HEK293 (cell line): Measurements from ENCODE around the gene CHD5.

Source experiments
- CTCF ChIA-PET: fragments of 350-600 bp; formaldehyde crosslinking; extraction: SDS; loops from one replicate; lab custom pipeline; 2021; ENCODE audit warnings: antibody characterized with exemption; lab: Yijun Ruan, JAX
- POLR2A ChIA-PET: fragments of 300-600 bp; formaldehyde crosslinking; extraction: SDS; loops from one replicate; lab custom pipeline; 2020; ENCODE audit warnings: antibody characterized with exemption, inconsistent platforms; lab: Yijun Ruan, JAX
- H3K27ac ChIP-seq: fragments of 200-500 bp; sonication (Bioruptor generic); 2 replicates; pipeline ENCODE4 v1.5.1; 2014; ENCODE audit warnings: low read depth, low read length, control low read depth, inconsistent platforms; ENCODE audit errors: extremely low read depth
- H3K36me3 ChIP-seq, 2 experiments: fragments of 200-500 bp in 1 of 2; sonication (Bioruptor generic) in 1 of 2; 1 replicate in 1 of 2; 2 replicates in 1 of 2; pipeline ENCODE4 v1.5.1; 2014 to 2017; ENCODE audit warnings: inconsistent platforms in 2 of 2, low read length in 2 of 2; ENCODE audit not compliant: control insufficient read depth in 2 of 2, insufficient read depth in 1 of 2
- H3K4me1 ChIP-seq: fragments of 200-500 bp; sonication (Bioruptor generic); 2 replicates; pipeline ENCODE4 v1.5.1; 2014; ENCODE audit warnings: mild to moderate bottlenecking, low read length, inconsistent platforms; ENCODE audit not compliant: control insufficient read depth, insufficient read depth
- H3K4me3 ChIP-seq: 2 replicates; pipeline ENCODE4 v1.5.1; 2011; ENCODE audit warnings: low read depth, mild to moderate bottlenecking, control low read depth, low read length, moderate library complexity
- H3K9me3 ChIP-seq: fragments of 200-500 bp; sonication (Bioruptor generic); 2 replicates; pipeline ENCODE4 v1.5.1; 2014; ENCODE audit warnings: low read depth, low read length, inconsistent platforms; ENCODE audit not compliant: control insufficient read depth, insufficient read depth
- AEBP2 ChIP-seq: fragments of 450-650 bp; formaldehyde crosslinking; IDR thresholded peaks from 2 replicates; pipeline ENCODE4 v1.5.1; 2016; ENCODE audit warnings: missing biosample characterization, missing genetic modification characterization, borderline replicate concordance
- BCL11B ChIP-seq: fragments of 450-650 bp; formaldehyde crosslinking; IDR thresholded peaks from 2 replicates; pipeline ENCODE4 v1.5.1; 2016; ENCODE audit warnings: low read depth, missing biosample characterization, missing genetic modification characterization
- INSM2 ChIP-seq: fragments of 450-650 bp; formaldehyde crosslinking; IDR thresholded peaks from 2 replicates; pipeline ENCODE4 v1.5.1; 2016; ENCODE audit warnings: missing biosample characterization, missing genetic modification characterization
- TCF7L2 ChIP-seq: IDR thresholded peaks from 2 replicates; pipeline ENCODE4 v1.6.1; 2011; ENCODE audit warnings: low read depth, mild to moderate bottlenecking, inconsistent platforms, low read length, moderate library complexity, borderline replicate concordance
- TRIM28 ChIP-seq: IDR thresholded peaks from 2 replicates; pipeline ENCODE4 v1.6.1; 2011; ENCODE audit warnings: low read length, control low read depth, borderline replicate concordance
- ZBTB11 ChIP-seq: fragments of 450-650 bp; formaldehyde crosslinking; conservative IDR thresholded peaks from 2 replicates; pipeline ENCODE4 v1.5.1; 2016; ENCODE audit warnings: low read depth, missing biosample characterization, missing genetic modification characterization
- ZIC2 ChIP-seq: fragments of 450-650 bp; formaldehyde crosslinking; IDR thresholded peaks from 2 replicates; pipeline ENCODE4 v1.5.1; 2016; ENCODE audit warnings: missing biosample characterization, missing genetic modification characterization
- ZNF148 ChIP-seq: fragments of 450-650 bp; formaldehyde crosslinking; IDR thresholded peaks from 2 replicates; pipeline ENCODE4 v1.5.0; 2017; ENCODE audit warnings: missing biosample characterization, missing genetic modification characterization, borderline replicate concordance
- ZNF175 ChIP-seq: fragments of 450-650 bp; formaldehyde crosslinking; IDR thresholded peaks from 2 replicates; pipeline ENCODE4 v1.5.1; 2016; ENCODE audit warnings: missing biosample characterization, missing genetic modification characterization
- ZNF19 ChIP-seq: fragments of 450-650 bp; formaldehyde crosslinking; IDR thresholded peaks from 2 replicates; pipeline ENCODE4; 2016; ENCODE audit warnings: missing biosample characterization, missing genetic modification characterization, low read depth
- ZNF214 ChIP-seq: fragments of 450-650 bp; formaldehyde crosslinking; IDR thresholded peaks from 2 replicates; pipeline ENCODE4 v1.5.1; 2017; ENCODE audit warnings: missing biosample characterization, mild to moderate bottlenecking, missing genetic modification characterization, borderline replicate concordance
- ZNF292 ChIP-seq: fragments of 450-650 bp; formaldehyde crosslinking; IDR thresholded peaks from 2 replicates; pipeline ENCODE4 v1.5.1; 2016; ENCODE audit warnings: low read depth, missing biosample characterization, missing genetic modification characterization, borderline replicate concordance
- ZNF394 ChIP-seq: fragments of 450-650 bp; formaldehyde crosslinking; IDR thresholded peaks from 2 replicates; pipeline ENCODE4 v1.5.1; 2016; ENCODE audit warnings: missing biosample characterization, missing genetic modification characterization, mild to moderate bottlenecking, moderate library complexity, borderline replicate concordance
- ZNF514 ChIP-seq: fragments of 450-650 bp; formaldehyde crosslinking; IDR thresholded peaks from 2 replicates; pipeline ENCODE4 v1.5.1; 2016; ENCODE audit warnings: missing biosample characterization, missing genetic modification characterization
- ZNF585B ChIP-seq: fragments of 450-650 bp; formaldehyde crosslinking; IDR thresholded peaks from 2 replicates; pipeline ENCODE4 v1.5.1; 2016; ENCODE audit warnings: missing biosample characterization, missing genetic modification characterization
- ZNF596 ChIP-seq: fragments of 450-650 bp; IDR thresholded peaks from 2 replicates; pipeline ENCODE4 v1.5.0; 2018; ENCODE audit warnings: missing biosample characterization, mild to moderate bottlenecking, missing genetic modification characterization, moderate library complexity
- ZSCAN18 ChIP-seq: fragments of 450-650 bp; formaldehyde crosslinking; IDR thresholded peaks from 2 replicates; pipeline ENCODE4 v1.5.1; 2016; ENCODE audit warnings: missing biosample characterization, missing genetic modification characterization

The CHD5 gene

GRCh38 chr1:6222636-6223035, 42.5 kb upstream of the CHD5 start:
- Histone ChIP-seq H3K27ac (no peak overlapping the region), H3K36me3 (peaks cover 17 to 75% of the 10 kb centered on the region in 2 experiments; a peak in 2 of 3 replicates), H3K9me3 (no peaks in the 10 kb centered on the region), H3K4me1 (no peaks in the 10 kb centered on the region), H3K4me3 (no peak overlapping the region)
- TF ChIP-seq ZBTB11 (no peak), ZNF148 (tag by site-specific recombination) (no peak), ZNF394 (tag by site-specific recombination) (no peak), ZSCAN18 (no peak), ZNF596 (tag by site-specific recombination) (no peak), ZIC2 (no peak), TCF7L2 (no peak), ZNF214 (tag by site-specific recombination) (no peak), ZNF292 (tag by site-specific recombination) (no peak), TRIM28 (no peak), BCL11B (tag by site-specific recombination) (no peak), AEBP2 (tag by site-specific recombination) (no peak), ZNF19 (tag by site-specific recombination) (no peak), ZNF514 (no peak), INSM2 (tag by site-specific recombination) (no peak), ZNF585B (no peak), ZNF175 (tag by site-specific recombination) (no peak)
- CTCF ChIA-PET: interaction anchor here (1.1 kb wide), 1 partner anchor 9 kb away, joined by 4 read pairs; no protein-coding TSS in a partner anchor
- POLR2A ChIA-PET: no interaction called here
